DLD1 (cell line): ENCODE results near the gene FHIT.

ENCODE experiments used
- in situ Hi-C: cut with HindIII; loops from 2 replicates; pipeline ENCODE4 v1.10.0; 2017; ENCODE audit warnings: low sequenced_read_pairs

Gene FHIT

GRCh38 chr3:60435941-60436650 is 815.2 kb downstream of the FHIT start:
- in situ Hi-C loops: no loop called here

- in situ Hi-C loops: no loop called here
These were observed 816.3 kb downstream of the FHIT start for GRCh38 chr3:60434950-60435349.

- in situ Hi-C loops: no loop called here
These were observed 816.9 kb downstream of the FHIT start for GRCh38 chr3:60434323-60434722.

- in situ Hi-C loops: no loop called here
These were observed 819.7 kb downstream of the FHIT start for GRCh38 chr3:60431599-60431958.

GRCh38 chr3:60430205-60430604 is 821.0 kb downstream of the FHIT start:
- in situ Hi-C loops: no loop called here

GRCh38 chr3:60427109-60427508 is 824.1 kb downstream of the FHIT start:
- in situ Hi-C loops: no loop called here

GRCh38 chr3:60424942-60425341 is 826.3 kb downstream of the FHIT start:
- in situ Hi-C loops: no loop called here

GRCh38 chr3:60424034-60424433 is 827.2 kb downstream of the FHIT start:
- in situ Hi-C loops: no loop called here

GRCh38 chr3:60423556-60423955 is 827.7 kb downstream of the FHIT start:
- in situ Hi-C loops: no loop called here

- in situ Hi-C loops: no loop called here
These were observed 829.4 kb downstream of the FHIT start for GRCh38 chr3:60421749-60422446.

GRCh38 chr3:60417576-60417975 is 833.7 kb downstream of the FHIT start:
- in situ Hi-C loops: no loop called here

GRCh38 chr3:60414011-60414410 is 837.2 kb downstream of the FHIT start:
- in situ Hi-C loops: no loop called here

- in situ Hi-C loops: no loop called here
These were observed 837.7 kb downstream of the FHIT start for GRCh38 chr3:60413551-60413950.

- in situ Hi-C loops: no loop called here
These were observed 847.4 kb downstream of the FHIT start for GRCh38 chr3:60403866-60404265.

GRCh38 chr3:60402931-60403330 is 848.3 kb downstream of the FHIT start:
- in situ Hi-C loops: no loop called here

- in situ Hi-C loops: no loop called here
These were observed 851.1 kb downstream of the FHIT start for GRCh38 chr3:60399861-60400845.

- in situ Hi-C loops: no loop called here
These were observed 852.0 kb downstream of the FHIT start for GRCh38 chr3:60399292-60399691.

GRCh38 chr3:60395173-60395762 is 856.0 kb downstream of the FHIT start:
- in situ Hi-C loops: no loop called here

GRCh38 chr3:60393946-60394345 is 857.3 kb downstream of the FHIT start:
- in situ Hi-C loops: no loop called here

- in situ Hi-C loops: no loop called here
These were observed 858.8 kb downstream of the FHIT start for GRCh38 chr3:60392501-60392900.

GRCh38 chr3:60391292-60391691 is 860.0 kb downstream of the FHIT start:
- in situ Hi-C loops: no loop called here
